ENCODE results near the gene L3MBTL4.

DNA sequence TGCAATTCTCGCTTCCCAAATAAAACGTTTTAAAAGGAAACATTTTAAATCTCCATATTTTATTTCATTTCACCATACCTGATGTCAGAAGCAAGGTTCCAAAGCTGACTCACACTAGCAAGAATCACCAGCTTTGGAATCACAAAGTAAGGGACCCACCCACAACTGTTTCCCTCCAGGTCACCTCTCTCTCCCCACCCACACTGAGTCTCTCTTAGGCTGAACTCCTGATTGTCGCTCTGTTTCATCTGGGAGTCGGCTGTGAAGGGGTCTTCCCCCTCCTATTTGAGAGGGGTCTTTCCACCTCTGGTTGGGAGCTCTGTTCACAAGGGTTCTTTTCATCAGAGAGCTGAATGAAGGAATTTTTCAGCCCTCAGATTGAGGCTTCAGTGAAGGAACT lies 128.1 kb downstream of the L3MBTL4 start:
- TF ChIP-seq, protein P1, sequence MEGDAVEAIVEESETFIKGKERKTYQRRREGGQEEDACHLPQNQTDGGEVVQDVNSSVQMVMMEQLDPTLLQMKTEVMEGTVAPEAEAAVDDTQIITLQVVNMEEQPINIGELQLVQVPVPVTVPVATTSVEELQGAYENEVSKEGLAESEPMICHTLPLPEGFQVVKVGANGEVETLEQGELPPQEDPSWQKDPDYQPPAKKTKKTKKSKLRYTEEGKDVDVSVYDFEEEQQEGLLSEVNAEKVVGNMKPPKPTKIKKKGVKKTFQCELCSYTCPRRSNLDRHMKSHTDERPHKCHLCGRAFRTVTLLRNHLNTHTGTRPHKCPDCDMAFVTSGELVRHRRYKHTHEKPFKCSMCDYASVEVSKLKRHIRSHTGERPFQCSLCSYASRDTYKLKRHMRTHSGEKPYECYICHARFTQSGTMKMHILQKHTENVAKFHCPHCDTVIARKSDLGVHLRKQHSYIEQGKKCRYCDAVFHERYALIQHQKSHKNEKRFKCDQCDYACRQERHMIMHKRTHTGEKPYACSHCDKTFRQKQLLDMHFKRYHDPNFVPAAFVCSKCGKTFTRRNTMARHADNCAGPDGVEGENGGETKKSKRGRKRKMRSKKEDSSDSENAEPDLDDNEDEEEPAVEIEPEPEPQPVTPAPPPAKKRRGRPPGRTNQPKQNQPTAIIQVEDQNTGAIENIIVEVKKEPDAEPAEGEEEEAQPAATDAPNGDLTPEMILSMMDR (IDR thresholded peaks at IDR 0.05; ENCODE audit: poor library complexity): no peak
- TF ChIP-seq EZH2 (IDR thresholded peaks at IDR 0.05; ENCODE audit: borderline replicate concordance): no peak

Measured in hepatocyte (in vitro differentiated cells).